Astrocyte (in vitro differentiated cells and primary cell): ENCODE data around the gene HPSE2. TPM values are rescaled to one million over a fixed set of nuclear protein-coding genes. Genes with fewer than 3 reads are reported as not detected.

ENCODE experiments used
- DNase-seq: peaks from one replicate; pipeline ENCODE4 v3.0.0-alpha.2; 2010; ENCODE audit warnings: low read depth
- FAIRE-seq: peaks from 2 replicates; lab custom pipeline; 2011; peaks lifted over from hg19 to GRCh38; lab: Jason Lieb, UNC
- H2AFZ ChIP-seq: 2 replicates; pipeline ENCODE4 v1.6.0; 2012; ENCODE audit warnings: low read depth, low read length, inconsistent platforms
- H3K27ac ChIP-seq: 2 replicates; pipeline ENCODE4 v1.5.1; 2011; ENCODE audit warnings: low read depth, low read length, inconsistent platforms
- H3K27me3 ChIP-seq: 2 replicates; pipeline ENCODE4 v1.6.0; 2011; ENCODE audit warnings: low read length, inconsistent platforms; ENCODE audit not compliant: insufficient read depth
- H3K36me3 ChIP-seq: 2 replicates; pipeline ENCODE4 v1.5.1; 2011; ENCODE audit warnings: low read length, inconsistent platforms; ENCODE audit not compliant: insufficient read depth
- H3K4me1 ChIP-seq: 2 replicates; pipeline ENCODE4 v1.5.1; 2011; ENCODE audit warnings: low read length, inconsistent platforms; ENCODE audit not compliant: insufficient read depth
- H3K4me2 ChIP-seq: 2 replicates; pipeline ENCODE4 v1.6.0; 2012; ENCODE audit warnings: low read length, inconsistent platforms
- H3K4me3 ChIP-seq: 2 replicates; pipeline ENCODE4 v1.5.1; 2011; ENCODE audit warnings: low read depth, mild to moderate bottlenecking, low read length, inconsistent platforms; ENCODE audit not compliant: insufficient read depth
- H3K79me2 ChIP-seq: 2 replicates; pipeline ENCODE4 v1.6.0; 2012; ENCODE audit warnings: mild to moderate bottlenecking, low read length, inconsistent platforms; ENCODE audit not compliant: insufficient read depth
- H3K9ac ChIP-seq: 2 replicates; pipeline ENCODE4 v1.6.0; 2012; ENCODE audit warnings: mild to moderate bottlenecking, low read length, inconsistent platforms
- H3K9me3 ChIP-seq: 2 replicates; pipeline ENCODE4 v1.5.1; 2012; ENCODE audit warnings: low read depth, mild to moderate bottlenecking, low read length, inconsistent platforms; ENCODE audit not compliant: insufficient read depth
- H4K20me1 ChIP-seq: 2 replicates; pipeline ENCODE4 v1.6.0; 2012; ENCODE audit warnings: low read length, inconsistent platforms; ENCODE audit not compliant: insufficient read depth
- H3K27ac Mint-ChIP-seq: one replicate; pipeline ENCODE4 v1.8.0; 2021; ENCODE audit warnings: mild to moderate bottlenecking, mixed read lengths; ENCODE audit not compliant: unreplicated experiment
- H3K27me3 Mint-ChIP-seq: one replicate; pipeline ENCODE4 v1.8.0; 2021; ENCODE audit warnings: low read depth, mixed read lengths; ENCODE audit not compliant: unreplicated experiment
- H3K36me3 Mint-ChIP-seq: one replicate; pipeline ENCODE4 v1.8.0; 2021; ENCODE audit warnings: low read depth, mixed read lengths; ENCODE audit not compliant: unreplicated experiment
- H3K4me1 Mint-ChIP-seq: one replicate; pipeline ENCODE4 v1.8.0; 2021; ENCODE audit warnings: low read depth, mixed read lengths; ENCODE audit not compliant: unreplicated experiment
- H3K4me3 Mint-ChIP-seq: one replicate; pipeline ENCODE4 v1.8.0; 2021; ENCODE audit warnings: mild to moderate bottlenecking, moderate library complexity, mixed read lengths; ENCODE audit not compliant: unreplicated experiment
- H3K9me3 Mint-ChIP-seq: one replicate; pipeline ENCODE4 v1.8.0; 2021; ENCODE audit warnings: mild to moderate bottlenecking, mixed read lengths; ENCODE audit not compliant: unreplicated experiment
- EZH2 ChIP-seq: IDR thresholded peaks from 2 replicates; pipeline ENCODE4 v1.6.1; 2012; ENCODE audit warnings: mild to moderate bottlenecking, low read length, inconsistent platforms; ENCODE audit not compliant: insufficient read depth
- total RNA-seq: library from RNA; stranded (reverse); gene quantifications from 2 replicates; pipeline ENCODE4 v1.2.1, GENCODE V29; 2021
- TF ChIP-seq, protein P1 (sequence below): IDR thresholded peaks from 2 replicates; pipeline ENCODE4 v1.5.1; 2011; ENCODE audit warnings: low read depth, mild to moderate bottlenecking, inconsistent platforms, low read length, moderate library complexity; ENCODE audit not compliant: insufficient read depth

The HPSE2 gene
- total RNA-seq, 1 donor from 2014 or later = 0.14 TPM

DNA sequence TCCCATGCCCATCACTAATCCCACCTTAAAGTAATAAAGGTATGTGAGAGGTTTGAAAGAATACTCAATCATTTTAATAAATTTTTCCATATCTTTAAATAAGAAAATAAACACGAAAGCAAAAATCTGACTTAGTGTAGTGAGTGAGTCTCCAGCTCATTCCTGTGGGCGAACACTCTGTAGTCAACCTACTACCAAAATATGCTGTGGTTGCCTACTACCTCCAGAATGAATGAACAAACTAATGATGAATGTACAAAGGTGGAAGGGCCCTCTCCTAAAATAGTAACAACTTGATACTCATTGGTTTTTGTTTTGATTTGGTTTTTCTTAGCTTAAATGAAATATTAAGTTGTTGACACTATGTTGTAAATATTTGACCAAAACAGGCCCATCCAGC is 593.4 kb downstream of the HPSE2 start:
- H3K4me3 Mint-ChIP-seq = no peak overlapping the region
- no peak overlapping the region for H3K9ac ChIP-seq
- FAIRE-seq (no peak), DNase-seq (peak; percentile 10)
- no peaks in the 10 kb centered on the region for H3K36me3 Mint-ChIP-seq
- peaks cover 3% of the 10 kb centered on the region for H3K9me3 Mint-ChIP-seq
- H3K27me3 Mint-ChIP-seq = peaks cover 5% of the 10 kb centered on the region
- H3K79me2 ChIP-seq = no peaks in the 10 kb centered on the region
- no peak overlapping the region for H3K4me3 ChIP-seq
- H3K36me3 ChIP-seq = no peaks in the 10 kb centered on the region
- H3K27ac ChIP-seq = no peak overlapping the region
- no peaks in the 10 kb centered on the region for H4K20me1 ChIP-seq
- H3K4me1 Mint-ChIP-seq = peaks cover 3% of the 10 kb centered on the region
- H3K27ac Mint-ChIP-seq = no peak overlapping the region
- TF ChIP-seq EZH2 = no peak
- TF ChIP-seq, protein P1, sequence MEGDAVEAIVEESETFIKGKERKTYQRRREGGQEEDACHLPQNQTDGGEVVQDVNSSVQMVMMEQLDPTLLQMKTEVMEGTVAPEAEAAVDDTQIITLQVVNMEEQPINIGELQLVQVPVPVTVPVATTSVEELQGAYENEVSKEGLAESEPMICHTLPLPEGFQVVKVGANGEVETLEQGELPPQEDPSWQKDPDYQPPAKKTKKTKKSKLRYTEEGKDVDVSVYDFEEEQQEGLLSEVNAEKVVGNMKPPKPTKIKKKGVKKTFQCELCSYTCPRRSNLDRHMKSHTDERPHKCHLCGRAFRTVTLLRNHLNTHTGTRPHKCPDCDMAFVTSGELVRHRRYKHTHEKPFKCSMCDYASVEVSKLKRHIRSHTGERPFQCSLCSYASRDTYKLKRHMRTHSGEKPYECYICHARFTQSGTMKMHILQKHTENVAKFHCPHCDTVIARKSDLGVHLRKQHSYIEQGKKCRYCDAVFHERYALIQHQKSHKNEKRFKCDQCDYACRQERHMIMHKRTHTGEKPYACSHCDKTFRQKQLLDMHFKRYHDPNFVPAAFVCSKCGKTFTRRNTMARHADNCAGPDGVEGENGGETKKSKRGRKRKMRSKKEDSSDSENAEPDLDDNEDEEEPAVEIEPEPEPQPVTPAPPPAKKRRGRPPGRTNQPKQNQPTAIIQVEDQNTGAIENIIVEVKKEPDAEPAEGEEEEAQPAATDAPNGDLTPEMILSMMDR = no peak
- H3K9me3 ChIP-seq = no peaks in the 10 kb centered on the region
- H3K27me3 ChIP-seq = no peaks in the 10 kb centered on the region
- H3K4me1 ChIP-seq = no peaks in the 10 kb centered on the region
- H2AFZ ChIP-seq = no peak overlapping the region
- no peak overlapping the region for H3K4me2 ChIP-seq

DNA sequence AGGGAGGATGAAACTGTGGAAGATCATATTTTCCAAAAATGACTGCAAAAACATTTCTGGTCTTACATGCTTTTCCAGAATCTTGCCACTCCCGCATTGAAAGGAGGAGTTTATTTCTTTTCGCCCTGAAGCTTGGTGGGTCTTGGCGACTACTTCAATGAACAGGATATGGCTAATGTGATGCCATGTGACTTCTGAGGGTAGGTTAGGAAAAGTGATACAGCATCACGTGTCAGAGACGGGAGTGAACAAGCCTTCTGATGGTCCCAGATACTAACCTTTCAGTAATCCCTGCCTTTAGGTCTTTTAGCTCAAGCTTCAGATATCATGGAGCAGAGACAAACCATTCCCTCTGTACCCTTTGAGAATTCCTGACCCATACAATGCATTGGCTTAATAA is 596.7 kb downstream of the HPSE2 start:
- no peak overlapping the region for H3K4me3 Mint-ChIP-seq
- FAIRE-seq = no peak

DNA sequence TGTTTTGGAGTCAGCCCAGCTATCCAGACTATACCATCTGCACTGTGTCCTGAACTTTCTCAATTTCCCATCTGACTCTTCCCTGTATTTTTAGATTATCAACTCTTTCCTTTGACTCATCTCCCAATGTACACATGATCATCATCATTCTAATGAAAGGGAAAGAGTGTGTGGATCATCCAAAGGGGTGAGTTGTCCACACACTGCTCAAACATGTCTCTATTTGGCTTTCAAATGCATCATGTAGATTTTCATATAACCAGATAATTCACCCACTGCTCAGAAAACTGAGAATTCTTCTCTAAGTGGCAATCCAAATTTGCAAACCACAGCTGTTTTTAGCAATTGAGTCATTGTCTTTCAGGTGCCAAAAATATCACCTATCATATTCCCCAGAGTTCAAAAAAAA is 598.7 kb downstream of the HPSE2 start:
- no peak overlapping the region for H3K4me3 ChIP-seq
- no peaks in the 10 kb centered on the region for H3K36me3 Mint-ChIP-seq
- no peaks in the 10 kb centered on the region for H3K4me1 ChIP-seq
- no peak overlapping the region for H3K4me2 ChIP-seq
- no peaks in the 10 kb centered on the region for H3K9me3 ChIP-seq
- no peaks in the 10 kb centered on the region for H3K36me3 ChIP-seq
- H3K27me3 ChIP-seq = no peaks in the 10 kb centered on the region
- DNase-seq (no peak), FAIRE-seq (no peak)
- H3K4me1 Mint-ChIP-seq = no peaks in the 10 kb centered on the region
- TF ChIP-seq, protein P1 = no peak
- TF ChIP-seq EZH2 = no peak
- H3K79me2 ChIP-seq = no peaks in the 10 kb centered on the region
- H3K27ac ChIP-seq = no peak overlapping the region
- peaks cover 1% of the 10 kb centered on the region for H3K9me3 Mint-ChIP-seq
- H4K20me1 ChIP-seq = no peaks in the 10 kb centered on the region
- H3K27me3 Mint-ChIP-seq = peaks cover 2% of the 10 kb centered on the region
- H3K4me3 Mint-ChIP-seq = no peak overlapping the region
- H2AFZ ChIP-seq = no peak overlapping the region
- no peak overlapping the region for H3K9ac ChIP-seq
- H3K27ac Mint-ChIP-seq = no peak overlapping the region

More for the DNA sequence above, 596.7 kb downstream of the HPSE2 start:
- Histone ChIP-seq H3K36me3 (no peaks in the 10 kb centered on the region), H2AFZ (no peak overlapping the region), H3K27ac (no peak overlapping the region), H3K9ac (no peak overlapping the region), H3K27me3 (no peaks in the 10 kb centered on the region), H3K4me1 (no peaks in the 10 kb centered on the region), H3K79me2 (no peaks in the 10 kb centered on the region), H3K9me3 (no peaks in the 10 kb centered on the region), H3K4me2 (no peak overlapping the region), H4K20me1 (no peaks in the 10 kb centered on the region), H3K4me3 (no peak overlapping the region)
- Mint-ChIP-seq H3K36me3 (no peaks in the 10 kb centered on the region), H3K27ac (no peak overlapping the region), H3K9me3 (peaks cover 1% of the 10 kb centered on the region), H3K27me3 (peaks cover 2% of the 10 kb centered on the region), H3K4me1 (no peaks in the 10 kb centered on the region)
- DNase-seq = no peak
- no peak for TF ChIP-seq EZH2
- TF ChIP-seq, protein P1 = no peak
